HepG2 (cell line): ENCODE measurements around the gene NME7. TPM values are rescaled to one million over a fixed set of nuclear protein-coding genes. Genes with fewer than 3 reads are reported as not detected.
A peak's percentile ranks its signal among the peaks of the same experiment; 100 is the strongest.

Experiments
- AKAP8 ChIP-seq: sonication (generic); formaldehyde crosslinking; IDR thresholded peaks from 2 replicates; pipeline ENCODE4 v1.5.1; 2020; ENCODE audit warnings: mild to moderate bottlenecking, missing genetic modification reagents
- GATA4 ChIP-seq: sonication (generic); IDR thresholded peaks from 2 replicates; pipeline ENCODE4 v1.6.1; 2016; ENCODE audit warnings: antibody characterized with exemption, low read depth, borderline replicate concordance
- GTF2F1 ChIP-seq: fragments of 150-350 bp; IDR thresholded peaks from 2 replicates; pipeline ENCODE4 v1.6.1; 2014; ENCODE audit warnings: low read length
- HES4 ChIP-seq: sonication (generic); formaldehyde crosslinking; IDR thresholded peaks from 2 replicates; pipeline ENCODE4 v1.9.0; 2021; ENCODE audit warnings: mild to moderate bottlenecking, missing genetic modification reagents, borderline replicate concordance
- JARID2 ChIP-seq: sonication (generic); formaldehyde crosslinking; IDR thresholded peaks from 2 replicates; pipeline ENCODE4 v1.8.1; 2023; ENCODE audit warnings: missing genetic modification reagents, inconsistent platforms; ENCODE audit not compliant: insufficient replicate concordance
- KMT2B ChIP-seq: IDR thresholded peaks from 2 replicates; pipeline ENCODE4 v1.6.1; 2016; ENCODE audit warnings: missing genetic modification reagents, missing compliant biosample characterization
- MED13 ChIP-seq: sonication (generic); formaldehyde crosslinking; IDR thresholded peaks from 2 replicates; pipeline ENCODE4 v1.5.0; 2020; ENCODE audit warnings: missing genetic modification reagents
- MIER3 ChIP-seq: IDR thresholded peaks from 2 replicates; pipeline ENCODE4 v1.6.1; 2016; ENCODE audit warnings: missing compliant biosample characterization, borderline replicate concordance
- MIXL1 ChIP-seq: IDR thresholded peaks from 2 replicates; pipeline ENCODE4 v1.6.1; 2016
- NFE2L2 ChIP-seq: fragments of 150-350 bp; IDR thresholded peaks from 2 replicates; pipeline ENCODE4 v1.6.1; 2014; ENCODE audit warnings: low read length
- NFYB ChIP-seq: sonication (generic); formaldehyde crosslinking; IDR thresholded peaks from 2 replicates; pipeline ENCODE4 v1.4.0; 2020; ENCODE audit warnings: missing genetic modification reagents
- NR3C1 ChIP-seq: sonication (generic); formaldehyde crosslinking; IDR thresholded peaks from 2 replicates; pipeline ENCODE4 v1.4.0; 2020; ENCODE audit warnings: missing genetic modification reagents
- PAWR ChIP-seq: sonication (generic); formaldehyde crosslinking; IDR thresholded peaks from 2 replicates; pipeline ENCODE4 v1.4.0; 2020; ENCODE audit warnings: missing genetic modification reagents, mild to moderate bottlenecking, borderline replicate concordance
- PTBP1 ChIP-seq: fragments of 200-400 bp; formaldehyde crosslinking; IDR thresholded peaks from 2 replicates; pipeline ENCODE4 v1.6.1; 2018; ENCODE audit warnings: low read length, low read depth; ENCODE audit not compliant: poor library complexity, severe bottlenecking
- SMYD3 ChIP-seq: sonication (generic); formaldehyde crosslinking; IDR thresholded peaks from 2 replicates; pipeline ENCODE4 v1.8.1; 2023; ENCODE audit warnings: mild to moderate bottlenecking, missing genetic modification reagents
- SP140L ChIP-seq: sonication (generic); formaldehyde crosslinking; IDR thresholded peaks from 2 replicates; pipeline ENCODE4 v1.4.0; 2020; ENCODE audit warnings: missing genetic modification reagents, borderline replicate concordance
- SRY ChIP-seq: sonication (generic); formaldehyde crosslinking; IDR thresholded peaks from 2 replicates; pipeline ENCODE4 v1.8.0; 2022; ENCODE audit warnings: mild to moderate bottlenecking, missing genetic modification reagents
- SYNCRIP ChIP-seq: fragments of 200-400 bp; formaldehyde crosslinking; IDR thresholded peaks from 2 replicates; pipeline ENCODE4 v1.6.1; 2018; ENCODE audit warnings: mild to moderate bottlenecking, low read depth, low read length; ENCODE audit not compliant: insufficient read depth
- TBX3 ChIP-seq: fragments of 450-650 bp; IDR thresholded peaks from 2 replicates; pipeline ENCODE4 v1.6.1; 2017; ENCODE audit warnings: antibody characterized with exemption, mild to moderate bottlenecking, inconsistent platforms, borderline replicate concordance
- WIZ ChIP-seq: sonication (generic); formaldehyde crosslinking; IDR thresholded peaks from 2 replicates; pipeline ENCODE4 v1.5.1; 2020; ENCODE audit warnings: mild to moderate bottlenecking, missing genetic modification reagents
- ZBTB7B ChIP-seq: sonication (generic); formaldehyde crosslinking; IDR thresholded peaks from 2 replicates; pipeline ENCODE4 v1.4.0; 2020; ENCODE audit warnings: missing genetic modification reagents
- ZMAT3 ChIP-seq: sonication (generic); formaldehyde crosslinking; conservative IDR thresholded peaks from 2 replicates; pipeline ENCODE4 v1.7.0; 2021; ENCODE audit warnings: missing genetic modification reagents
- ZNF121 ChIP-seq: sonication (generic); formaldehyde crosslinking; IDR thresholded peaks from 2 replicates; pipeline ENCODE4 v1.5.0; 2020; ENCODE audit warnings: mild to moderate bottlenecking, missing genetic modification reagents
- ZNF510 ChIP-seq: sonication (generic); formaldehyde crosslinking; IDR thresholded peaks from 2 replicates; pipeline ENCODE4 v1.4.0; 2020; ENCODE audit warnings: low read depth, mild to moderate bottlenecking, missing genetic modification reagents
- ZNF781 ChIP-seq: sonication (generic); formaldehyde crosslinking; IDR thresholded peaks from 2 replicates; pipeline ENCODE4 v1.5.1; 2020; ENCODE audit warnings: borderline replicate concordance, mild to moderate bottlenecking, missing genetic modification reagents; ENCODE audit errors: not compliant biosample characterization
- ZZZ3 ChIP-seq: sonication (generic); formaldehyde crosslinking; IDR thresholded peaks from 2 replicates; pipeline ENCODE4 v1.4.0; 2020; ENCODE audit warnings: missing genetic modification reagents, mild to moderate bottlenecking, borderline replicate concordance
- polyA plus RNA-seq, 8 experiments: library from polyadenylated mRNA; depleted of rRNA in 3 of 8; stranded (reverse) in 7 of 8; unstranded in 1 of 8; fragments of >200 nt; fragmentation: Illumina TruSeq in 4 of 8; extraction: Trizol in 4 of 8; gene quantifications; 2 replicates each; pipeline versions ENCODE4 v1.2.1 to v1.2.3, GENCODE V29; 2011 to 2016; ENCODE audit warnings: low read depth in 4 of 8, missing spikeins in 1 of 8, mixed read lengths in 1 of 8; ENCODE audit not compliant: insufficient read depth in 1 of 8
- total RNA-seq, 5 experiments: library from RNA; depleted of rRNA; stranded (reverse); fragments of >200 nt; fragmentation: Illumina TruSeq; extraction: Trizol; gene quantifications; 2 replicates each; pipeline ENCODE4 v1.2.3, GENCODE V29; 2016; ENCODE audit warnings: low read depth in 1 of 5
- TF ChIP-seq, protein P1 (sequence below): sonication (generic); formaldehyde crosslinking; IDR thresholded peaks from 2 replicates; pipeline ENCODE4 v1.5.1; 2020; ENCODE audit warnings: missing genetic modification reagents, mild to moderate bottlenecking, borderline replicate concordance
- TF ChIP-seq, protein P2 (sequence below): IDR thresholded peaks from 2 replicates; pipeline ENCODE4 v1.6.1; 2016
- TF ChIP-seq, protein P3 (sequence below): sonication (generic); formaldehyde crosslinking; IDR thresholded peaks from 2 replicates; pipeline ENCODE4 v1.4.0; 2020; ENCODE audit warnings: missing genetic modification reagents

NME7 gene
- total and polyA plus RNA-seq, 2 of the 13 experiments (the other 11 are each of a cell fraction or from before 2014, with no cell fraction given), result 9.4 to 22.5 TPM

- TF ChIP-seq ZZZ3 (CRISPR knock-in tag) (0 out of 2 replicates have a peak, but pooled peaks have one; percentile 52), WIZ (CRISPR knock-in tag) (no peak), ZNF121 (CRISPR knock-in tag) (no peak), PTBP1 (no peak), MIXL1 (CRISPR knock-in tag) (0 out of 2 replicates have a peak, but pooled peaks have one; percentile 7), NR3C1 (CRISPR knock-in tag) (no peak), HES4 (CRISPR knock-in tag) (no peak), AKAP8 (CRISPR knock-in tag) (no peak), SMYD3 (CRISPR knock-in tag) (no peak), JARID2 (CRISPR knock-in tag) (no peak), SP140L (CRISPR knock-in tag) (no peak), MED13 (CRISPR knock-in tag) (no peak; the same call in 1 of the 2 replicates), GTF2F1 (no peak), MIER3 (no peak), NFE2L2 (no peak), ZNF510 (CRISPR knock-in tag) (no peak), ZBTB7B (0 out of 2 replicates have a peak, but pooled peaks have one; percentile 3), SRY (CRISPR knock-in tag) (no peak), PAWR (CRISPR knock-in tag) (no peak), NFYB (CRISPR knock-in tag) (peak; percentile 75), ZMAT3 (CRISPR knock-in tag) (no peak), TBX3 (peak; percentile 31; the same call in 1 of the 2 replicates), ZNF781 (no peak), KMT2B (CRISPR knock-in tag) (peak; percentile 95), SYNCRIP (no peak), GATA4 (no peak)
- TF ChIP-seq, protein P1, sequence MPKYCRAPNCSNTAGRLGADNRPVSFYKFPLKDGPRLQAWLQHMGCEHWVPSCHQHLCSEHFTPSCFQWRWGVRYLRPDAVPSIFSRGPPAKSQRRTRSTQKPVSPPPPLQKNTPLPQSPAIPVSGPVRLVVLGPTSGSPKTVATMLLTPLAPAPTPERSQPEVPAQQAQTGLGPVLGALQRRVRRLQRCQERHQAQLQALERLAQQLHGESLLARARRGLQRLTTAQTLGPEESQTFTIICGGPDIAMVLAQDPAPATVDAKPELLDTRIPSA (CRISPR knock-in tag), result no peak
- TF ChIP-seq, protein P2, sequence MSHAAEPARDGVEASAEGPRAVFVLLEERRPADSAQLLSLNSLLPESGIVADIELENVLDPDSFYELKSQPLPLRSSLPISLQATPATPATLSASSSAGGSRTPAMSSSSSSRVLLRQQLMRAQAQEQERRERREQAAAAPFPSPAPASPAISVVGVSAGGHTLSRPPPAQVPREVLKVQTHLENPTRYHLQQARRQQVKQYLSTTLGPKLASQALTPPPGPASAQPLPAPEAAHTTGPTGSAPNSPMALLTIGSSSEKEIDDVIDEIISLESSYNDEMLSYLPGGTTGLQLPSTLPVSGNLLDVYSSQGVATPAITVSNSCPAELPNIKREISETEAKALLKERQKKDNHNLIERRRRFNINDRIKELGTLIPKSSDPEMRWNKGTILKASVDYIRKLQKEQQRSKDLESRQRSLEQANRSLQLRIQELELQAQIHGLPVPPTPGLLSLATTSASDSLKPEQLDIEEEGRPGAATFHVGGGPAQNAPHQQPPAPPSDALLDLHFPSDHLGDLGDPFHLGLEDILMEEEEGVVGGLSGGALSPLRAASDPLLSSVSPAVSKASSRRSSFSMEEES (CRISPR knock-in tag), result 0 out of 2 replicates have a peak, but pooled peaks have one; percentile 28
- TF ChIP-seq, protein P3, sequence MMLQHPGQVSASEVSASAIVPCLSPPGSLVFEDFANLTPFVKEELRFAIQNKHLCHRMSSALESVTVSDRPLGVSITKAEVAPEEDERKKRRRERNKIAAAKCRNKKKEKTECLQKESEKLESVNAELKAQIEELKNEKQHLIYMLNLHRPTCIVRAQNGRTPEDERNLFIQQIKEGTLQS (CRISPR knock-in tag), result no peak
These were observed at the start of gene NME7, which contains the start of gene BLZF1 (continued) for GRCh38 chr1:169367686-169368405.
